Measurements from ENCODE around the gene TRO. TPM values are rescaled to one million over a fixed set of nuclear protein-coding genes. Genes with fewer than 3 reads are reported as not detected.

Gene TRO
- polyA plus RNA-seq, 3 donors = not detected

DNA sequence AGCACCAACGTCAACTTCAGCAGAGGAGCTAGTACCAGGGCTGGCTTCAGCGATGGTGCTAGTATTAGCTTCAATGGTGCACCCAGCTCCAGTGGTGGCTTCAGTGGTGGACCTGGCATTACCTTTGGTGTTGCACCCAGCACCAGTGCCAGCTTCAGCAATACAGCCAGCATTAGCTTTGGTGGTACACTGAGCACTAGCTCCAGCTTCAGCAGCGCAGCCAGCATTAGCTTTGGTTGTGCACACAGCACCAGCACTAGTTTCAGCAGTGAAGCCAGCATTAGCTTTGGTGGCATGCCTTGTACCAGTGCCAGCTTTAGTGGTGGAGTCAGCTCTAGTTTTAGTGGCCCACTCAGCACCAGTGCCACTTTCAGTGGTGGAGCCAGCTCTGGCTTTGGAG, 8.3 kb downstream of the TRO start:
- no peak overlapping the region for H3K4me2 ChIP-seq (replicated peaks; ENCODE audit: extremely low read depth, low read length, poor library complexity, severe bottlenecking)
- no peak for DNase-seq
- H3K36me3 ChIP-seq (replicated peaks in 1 of 2; ENCODE audit: control insufficient read depth in 1 of 2, insufficient read depth in 2 of 2, low read length in 2 of 2) = no peaks in the 10 kb centered on the region
- Mint-ChIP-seq H3K4me3 (no peak overlapping the region), H3K27ac (no peak overlapping the region), H3K27me3 (ENCODE audit: low read depth in 3 of 3) (peaks cover 0 to 7% (median 0%) of the 10 kb centered on the region in 3 donors), H3K9me3 (peaks cover 0 to 3% (median 0%) of the 10 kb centered on the region in 7 donors), H3K4me1 (no peaks in the 10 kb centered on the region), H3K36me3 (no peaks in the 10 kb centered on the region)
- H3K9me3 ChIP-seq (replicated peaks in 1 of 2; ENCODE audit: control insufficient read depth in 1 of 2, insufficient read depth in 1 of 2, low read length in 2 of 2) = no peaks in the 10 kb centered on the region
- no peaks in the 10 kb centered on the region for H4K20me1 ChIP-seq (ENCODE audit: insufficient read depth, low read length)
- H3K4me3 ChIP-seq (replicated peaks in 1 of 3; ENCODE audit: low read depth in 2 of 3, low read length in 3 of 3) = no peak overlapping the region
- H3K4me1 ChIP-seq (ENCODE audit: control insufficient read depth in 1 of 2, insufficient read depth in 2 of 2, low read length in 2 of 2) = no peaks in the 10 kb centered on the region
- TF ChIP-seq, protein P1, sequence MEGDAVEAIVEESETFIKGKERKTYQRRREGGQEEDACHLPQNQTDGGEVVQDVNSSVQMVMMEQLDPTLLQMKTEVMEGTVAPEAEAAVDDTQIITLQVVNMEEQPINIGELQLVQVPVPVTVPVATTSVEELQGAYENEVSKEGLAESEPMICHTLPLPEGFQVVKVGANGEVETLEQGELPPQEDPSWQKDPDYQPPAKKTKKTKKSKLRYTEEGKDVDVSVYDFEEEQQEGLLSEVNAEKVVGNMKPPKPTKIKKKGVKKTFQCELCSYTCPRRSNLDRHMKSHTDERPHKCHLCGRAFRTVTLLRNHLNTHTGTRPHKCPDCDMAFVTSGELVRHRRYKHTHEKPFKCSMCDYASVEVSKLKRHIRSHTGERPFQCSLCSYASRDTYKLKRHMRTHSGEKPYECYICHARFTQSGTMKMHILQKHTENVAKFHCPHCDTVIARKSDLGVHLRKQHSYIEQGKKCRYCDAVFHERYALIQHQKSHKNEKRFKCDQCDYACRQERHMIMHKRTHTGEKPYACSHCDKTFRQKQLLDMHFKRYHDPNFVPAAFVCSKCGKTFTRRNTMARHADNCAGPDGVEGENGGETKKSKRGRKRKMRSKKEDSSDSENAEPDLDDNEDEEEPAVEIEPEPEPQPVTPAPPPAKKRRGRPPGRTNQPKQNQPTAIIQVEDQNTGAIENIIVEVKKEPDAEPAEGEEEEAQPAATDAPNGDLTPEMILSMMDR (IDR thresholded peaks at IDR 0.05) = no peak
- 100% methylated on average over 3 of the region's 3 CpGs for WGBS (ENCODE audit: insufficient coverage)
- no peak overlapping the region for H2AFZ ChIP-seq (ENCODE audit: insufficient read depth, low read depth, low read length, poor library complexity, severe bottlenecking)
- H3K79me2 ChIP-seq (ENCODE audit: insufficient read depth, low read length) = no peaks in the 10 kb centered on the region
- intact Hi-C loops (cut with micrococcal nuclease) = no loop called here
- H3K27ac ChIP-seq (ENCODE audit: low read depth in 1 of 2, low read length in 2 of 2) = no peak overlapping the region
- no peaks in the 10 kb centered on the region for H3K27me3 ChIP-seq (ENCODE audit: control insufficient read depth in 2 of 2, insufficient read depth in 2 of 2, low read length in 2 of 2)
- no peak overlapping the region for H3K9ac ChIP-seq (ENCODE audit: insufficient read depth, low read length, poor library complexity, severe bottlenecking)

DNA sequence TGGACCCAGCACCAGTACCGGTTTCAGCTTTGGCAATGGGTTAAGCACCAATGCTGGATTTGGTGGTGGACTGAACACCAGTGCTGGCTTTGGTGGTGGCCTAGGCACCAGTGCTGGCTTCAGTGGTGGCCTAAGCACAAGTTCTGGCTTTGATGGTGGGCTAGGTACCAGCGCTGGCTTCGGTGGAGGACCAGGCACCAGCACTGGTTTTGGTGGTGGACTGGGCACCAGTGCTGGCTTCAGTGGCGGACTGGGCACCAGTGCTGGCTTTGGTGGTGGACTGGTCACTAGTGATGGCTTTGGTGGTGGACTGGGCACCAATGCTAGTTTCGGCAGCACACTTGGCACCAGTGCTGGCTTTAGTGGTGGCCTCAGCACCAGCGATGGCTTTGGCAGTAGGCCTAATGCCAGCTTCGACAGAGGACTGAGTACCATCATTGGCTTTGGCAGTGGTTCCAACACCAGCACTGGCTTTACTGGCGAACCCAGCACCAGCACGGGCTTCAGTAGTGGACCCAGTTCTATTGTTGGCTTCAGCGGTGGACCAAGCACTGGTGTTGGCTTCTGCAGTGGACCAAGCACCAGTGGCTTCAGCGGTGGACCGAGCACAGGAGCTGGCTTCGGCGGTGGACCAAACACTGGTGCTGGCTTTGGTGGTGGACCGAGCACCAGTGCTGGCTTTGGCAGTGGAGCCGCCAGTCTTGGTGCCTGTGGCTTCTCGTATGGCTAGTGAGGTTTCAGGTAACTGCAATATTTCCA, 9.8 kb downstream of the TRO start:
- Histone ChIP-seq H3K9me3 (replicated peaks in 1 of 2; ENCODE audit: control insufficient read depth in 1 of 2, insufficient read depth in 1 of 2, low read length in 2 of 2) (no peaks in the 10 kb centered on the region), H2AFZ (ENCODE audit: insufficient read depth, low read depth, low read length, poor library complexity, severe bottlenecking) (no peak overlapping the region), H3K4me1 (ENCODE audit: control insufficient read depth in 1 of 2, insufficient read depth in 2 of 2, low read length in 2 of 2) (no peaks in the 10 kb centered on the region), H3K9ac (ENCODE audit: insufficient read depth, low read length, poor library complexity, severe bottlenecking) (no peak overlapping the region), H3K4me2 (replicated peaks; ENCODE audit: extremely low read depth, low read length, poor library complexity, severe bottlenecking) (no peak overlapping the region), H4K20me1 (ENCODE audit: insufficient read depth, low read length) (no peaks in the 10 kb centered on the region), H3K27ac (ENCODE audit: low read depth in 1 of 2, low read length in 2 of 2) (no peak overlapping the region), H3K4me3 (replicated peaks in 1 of 3; ENCODE audit: low read depth in 2 of 3, low read length in 3 of 3) (no peak overlapping the region), H3K27me3 (ENCODE audit: control insufficient read depth in 2 of 2, insufficient read depth in 2 of 2, low read length in 2 of 2) (no peaks in the 10 kb centered on the region), H3K36me3 (replicated peaks in 1 of 2; ENCODE audit: control insufficient read depth in 1 of 2, insufficient read depth in 2 of 2, low read length in 2 of 2) (no peaks in the 10 kb centered on the region), H3K79me2 (ENCODE audit: insufficient read depth, low read length) (no peaks in the 10 kb centered on the region)
- intact Hi-C loops (cut with micrococcal nuclease) = no loop called here
- Mint-ChIP-seq H3K27me3 (ENCODE audit: low read depth in 3 of 3) (peaks cover 0 to 4% (median 2%) of the 10 kb centered on the region in 3 donors), H3K36me3 (no peaks in the 10 kb centered on the region), H3K9me3 (peaks cover 0 to 3% (median 0%) of the 10 kb centered on the region in 7 donors), H3K4me1 (no peaks in the 10 kb centered on the region), H3K4me3 (no peak overlapping the region), H3K27ac (no peak overlapping the region)
- TF ChIP-seq, protein P1 (IDR thresholded peaks at IDR 0.05) = no peak
- DNase-seq = no peak
- 97% methylated on average over 6 of the region's 17 CpGs for WGBS (ENCODE audit: insufficient coverage)
